ENCODE results near the gene ECD.

- no peak for TF ChIP-seq POLR2A (IDR thresholded peaks at IDR 0.05; ENCODE audit: low read length)
- no peak for TF ChIP-seq JUN (IDR thresholded peaks at IDR 0.05)
These were observed 75.0 kb downstream of the ECD start for GRCh38 chr10:73092830-73093229.
